HCT116 (cell line): ENCODE results near the gene XYLT1. TPM values are rescaled to one million over a fixed set of nuclear protein-coding genes. Genes with fewer than 3 reads are reported as not detected.

Experiments used
- ATAC-seq: fragments of 200-7000 bp; cut with Tn5 transposase; 2 replicates; pipeline ENCODE4 v1.9.1; 2020; ENCODE audit warnings: mild to moderate bottlenecking, moderate library complexity
- BruUV-seq: library from RNA; stranded (reverse); fragments of 400-500 nt; replicated peaks from 2 replicates; lab custom pipeline; 2021; lab: Mats Ljungman, UMichigan
- CTCF ChIA-PET: fragments of 300-600 bp; sonication (Branson Sonifier 250); formaldehyde crosslinking; loops from one replicate; lab custom pipeline; 2021; ENCODE audit warnings: antibody characterized with exemption; lab: Charles Lee
- POLR2A ChIA-PET: fragments of 300-600, 350-600 bp; sonication (Branson Sonifier 250); formaldehyde crosslinking; loops from one replicate; lab custom pipeline; 2021; ENCODE audit warnings: antibody characterized with exemption; lab: Charles Lee
- RAD21 ChIA-PET, 2 experiments: fragments of 300-600 bp; sonication (Branson Sonifier 250); formaldehyde crosslinking; loops; one replicate each; lab custom pipeline; 2023; ENCODE audit warnings: low total read pairs in 2 of 2; ENCODE audit not compliant: uncharacterized antibody in 2 of 2, unreplicated experiment in 2 of 2, low non-redundant PET in 1 of 2; lab: Charles Lee
- DNase-seq: peaks from one replicate; pipeline ENCODE4 v3.0.0-alpha.2; 2010; ENCODE audit warnings: low read depth, low spot score
- H2AFZ ChIP-seq: fragments of 200-600 bp; shearing (Covaris generic), sonication (generic); 2 replicates; pipeline ENCODE4 v1.6.1; 2017; ENCODE audit warnings: low read depth, mixed run types, mixed read lengths, antibody characterized with exemption, low read length; ENCODE audit not compliant: poor library complexity, severe bottlenecking
- H3K27ac ChIP-seq: 2 replicates; pipeline ENCODE4 v1.5.1; 2012; ENCODE audit warnings: low read depth, low read length
- H3K27me3 ChIP-seq: fragments of 200-600 bp; sonication (generic); 2 replicates; pipeline ENCODE4 v1.6.1; 2016; ENCODE audit warnings: mixed run types, low read length, mixed read lengths; ENCODE audit not compliant: insufficient read depth
- H3K36me3 ChIP-seq, 2 experiments: fragments of 200-500 bp in 1 of 2; fragments of 200-600 bp in 1 of 2; sonication (Bioruptor generic) in 1 of 2; sonication (generic) in 1 of 2; 2 replicates each; pipeline versions ENCODE4 v1.5.1 to v1.6.1; 2014 to 2016; ENCODE audit warnings: low read length in 2 of 2, inconsistent platforms in 1 of 2, mixed read lengths in 1 of 2, mixed run types in 1 of 2; ENCODE audit not compliant: insufficient read depth in 2 of 2, control insufficient read depth in 1 of 2
- H3K4me1 ChIP-seq, 2 experiments: fragments of 200-600 bp in 1 of 2; sonication (generic) in 1 of 2; 2 replicates each; pipeline versions ENCODE4 v1.5.1 to v1.6.1; 2012 to 2017; ENCODE audit warnings: low read length in 2 of 2, inconsistent platforms in 1 of 2, mild to moderate bottlenecking in 1 of 2, mixed read lengths in 1 of 2, mixed run types in 1 of 2, moderate library complexity in 1 of 2; ENCODE audit not compliant: insufficient read depth in 2 of 2, control insufficient read depth in 1 of 2
- H3K4me2 ChIP-seq: fragments of 200-600 bp; sonication (generic); 2 replicates; pipeline ENCODE4 v1.6.1; 2017; ENCODE audit warnings: mixed run types, low read length, mixed read lengths
- H3K4me3 ChIP-seq, 2 experiments: fragments of 200-600 bp in 1 of 2; sonication (generic) in 1 of 2; replicated peaks in 1 of 2; 2 replicates each; pipeline ENCODE4 v1.5.1; 2011 to 2016; ENCODE audit warnings: low read length in 2 of 2, control low read depth in 1 of 2, low read depth in 1 of 2, mild to moderate bottlenecking in 1 of 2, mixed read lengths in 1 of 2, mixed run types in 1 of 2
- H3K79me2 ChIP-seq: fragments of 200-600 bp; sonication (generic); 2 replicates; pipeline ENCODE4 v1.6.1; 2017; ENCODE audit warnings: mild to moderate bottlenecking, mixed run types, low read length, moderate library complexity, mixed read lengths; ENCODE audit not compliant: insufficient read depth
- H3K9ac ChIP-seq: fragments of 200-600 bp; sonication (generic); 2 replicates; pipeline ENCODE4 v1.6.1; 2016; ENCODE audit warnings: low read length, mixed read lengths
- H3K9me2 ChIP-seq: fragments of 200-600 bp; sonication (generic), shearing (Covaris generic); 2 replicates; pipeline ENCODE4 v1.6.1; 2017; ENCODE audit warnings: mixed run types, mild to moderate bottlenecking, moderate library complexity; ENCODE audit not compliant: insufficient read depth
- H3K9me3 ChIP-seq, 2 experiments: fragments of 200-500 bp in 1 of 2; fragments of 200-600 bp in 1 of 2; sonication (Bioruptor generic) in 1 of 2; sonication (generic) in 1 of 2; 2 replicates each; pipeline ENCODE4 v1.6.1; 2014 to 2017; ENCODE audit warnings: low read length in 2 of 2, mixed read lengths in 2 of 2, inconsistent platforms in 1 of 2, low read depth in 1 of 2, mild to moderate bottlenecking in 1 of 2, mixed run types in 1 of 2, moderate library complexity in 1 of 2; ENCODE audit not compliant: control insufficient read depth in 1 of 2, insufficient read depth in 1 of 2
- H4K20me1 ChIP-seq: fragments of 200-600 bp; sonication (generic), shearing (Covaris generic); 2 replicates; pipeline ENCODE4 v1.6.1; 2017; ENCODE audit warnings: mixed run types, mild to moderate bottlenecking, moderate library complexity; ENCODE audit not compliant: insufficient read depth
- ELF1 ChIP-seq: IDR thresholded peaks from 2 replicates; pipeline ENCODE4 v1.6.1; 2012; ENCODE audit warnings: low read depth, borderline replicate concordance
- EZH2phosphoT487 ChIP-seq: fragments of 200-600 bp; IDR thresholded peaks from 2 replicates; pipeline ENCODE4 v1.6.1; 2018; ENCODE audit warnings: antibody characterized with exemption, borderline replicate concordance
- TCF7L2 ChIP-seq: IDR thresholded peaks from 2 replicates; pipeline ENCODE4 v1.7.0; 2011; ENCODE audit warnings: borderline replicate concordance, inconsistent platforms; ENCODE audit not compliant: insufficient read depth, insufficient read length; ENCODE audit errors: extremely low read depth
- ZFX ChIP-seq: fragments of 450-650 bp; IDR thresholded peaks from 2 replicates; pipeline ENCODE4 v1.6.1; 2017
- intact Hi-C: fragments of 100-400 bp; cut with micrococcal nuclease; formaldehyde crosslinking; loops from 2 replicates; pipeline ENCODE4 v1.10.0; 2022
- total RNA-seq: library from RNA; stranded (reverse); gene quantifications from one replicate; pipeline ENCODE4 v1.2.1, GENCODE V29; 2021; ENCODE audit not compliant: unreplicated experiment

Gene XYLT1
- total RNA-seq, 1 experiment from 2014 or later: 4.5 TPM

- ATAC-seq: no peak
- no peak overlapping the region for H3K9ac ChIP-seq
- H3K9me2 ChIP-seq: no peaks in the 10 kb centered on the region
- no peaks in the 10 kb centered on the region for H3K4me1 ChIP-seq
- H2AFZ ChIP-seq: no peak overlapping the region
- TF ChIP-seq TCF7L2 (no peak), EZH2phosphoT487 (no peak), ELF1 (no peak)
- intact Hi-C loops: no loop called here
- H3K79me2 ChIP-seq: no peaks in the 10 kb centered on the region
- ChIA-PET RAD21 (no interaction called here), CTCF (no interaction called here), POLR2A (no interaction called here)
- H3K4me3 ChIP-seq: no peak overlapping the region
- no peaks in the 10 kb centered on the region for H4K20me1 ChIP-seq
- H3K9me3 ChIP-seq: no peaks in the 10 kb centered on the region
- no peak for DNase-seq
- H3K36me3 ChIP-seq: no peaks in the 10 kb centered on the region
- H3K4me2 ChIP-seq: no peak overlapping the region
- peaks cover under 1% of the 10 kb centered on the region; the same call in 1 of the 2 replicates for H3K27me3 ChIP-seq
- no TSS peak for BruUV-seq
- H3K27ac ChIP-seq: no peak overlapping the region
These were observed 344.6 kb downstream of the XYLT1 start for GRCh38 chr16:17126156-17126555.

- RAD21 ChIA-PET: no interaction called here
- no peaks in the 10 kb centered on the region for H3K79me2 ChIP-seq
- DNase-seq (no peak), ATAC-seq (no peak)
- H3K27ac ChIP-seq: no peak overlapping the region
- H3K27me3 ChIP-seq: peaks cover 5% of the 10 kb centered on the region; the same call in 1 of the 2 replicates
- TF ChIP-seq ZFX (no peak), TCF7L2 (no peak)
- BruUV-seq: no TSS peak
- intact Hi-C loops: no loop called here
- no peaks in the 10 kb centered on the region for H3K36me3 ChIP-seq
- H3K9ac ChIP-seq: no peak overlapping the region
- no peaks in the 10 kb centered on the region for H3K4me1 ChIP-seq
- H4K20me1 ChIP-seq: no peaks in the 10 kb centered on the region
- no peaks in the 10 kb centered on the region for H3K9me2 ChIP-seq
- no peak overlapping the region for H2AFZ ChIP-seq
- CTCF ChIA-PET: no interaction called here
- no peaks in the 10 kb centered on the region for H3K9me3 ChIP-seq
- H3K4me2 ChIP-seq: no peak overlapping the region
- POLR2A ChIA-PET: no interaction called here
- H3K4me3 ChIP-seq: no peak overlapping the region
These were observed 345.1 kb downstream of the XYLT1 start for GRCh38 chr16:17125671-17126070.
